Chondrocyte (in vitro differentiated cells): ENCODE measurements around the gene FAM118A. TPM values are rescaled to one million over a fixed set of nuclear protein-coding genes. Genes with fewer than 3 reads are reported as not detected.

Experiments used
- DNase-seq: peaks from one replicate; pipeline ENCODE4 v3.0.0; 2021; ENCODE audit warnings: mixed read lengths, low spot score
- H3K27ac Mint-ChIP-seq: one replicate; pipeline ENCODE4 v1.8.0; 2021; ENCODE audit warnings: mild to moderate bottlenecking, moderate library complexity, mixed read lengths; ENCODE audit not compliant: unreplicated experiment
- H3K27me3 Mint-ChIP-seq: 2 replicates; pipeline ENCODE4 v1.8.0; 2021; ENCODE audit warnings: low read depth, mixed read lengths
- H3K36me3 Mint-ChIP-seq: 2 replicates; pipeline ENCODE4 v1.8.0; 2021; ENCODE audit warnings: low read depth, mixed read lengths
- H3K4me1 Mint-ChIP-seq: 2 replicates; pipeline ENCODE4 v1.8.0; 2021; ENCODE audit warnings: low read depth, mild to moderate bottlenecking, mixed read lengths
- H3K4me3 Mint-ChIP-seq: one replicate; pipeline ENCODE4 v1.8.0; 2021; ENCODE audit warnings: mild to moderate bottlenecking, moderate library complexity, mixed read lengths; ENCODE audit not compliant: unreplicated experiment
- H3K9me3 Mint-ChIP-seq: 2 replicates; pipeline ENCODE4 v1.8.0; 2021; ENCODE audit warnings: low read depth, mixed read lengths
- CTCF ChIP-seq: fragments of 200-600 bp; sonication (generic); IDR thresholded peaks from 2 replicates; pipeline ENCODE4 v1.5.0; 2021; ENCODE audit warnings: antibody characterized with exemption, mild to moderate bottlenecking, moderate library complexity
- total RNA-seq: library from RNA; stranded (reverse); gene quantifications from 3 replicates; pipeline ENCODE4 v1.2.1, GENCODE V29; 2021

The FAM118A gene
- total RNA-seq, 1 donor from 2014 or later, result 68.7 TPM

- no peak for TF ChIP-seq CTCF
- H3K4me1 Mint-ChIP-seq, result no peaks in the 10 kb centered on the region
- peaks cover 9% of the 10 kb centered on the region for H3K27me3 Mint-ChIP-seq
- no peaks in the 10 kb centered on the region for H3K36me3 Mint-ChIP-seq
- H3K4me3 Mint-ChIP-seq, result no peak overlapping the region
- H3K27ac Mint-ChIP-seq, result no peak overlapping the region
- no peak for DNase-seq
- no peaks in the 10 kb centered on the region for H3K9me3 Mint-ChIP-seq
Observed at GRCh38 chr22:45376009-45376408, 66.3 kb downstream of the FAM118A start.

DNA sequence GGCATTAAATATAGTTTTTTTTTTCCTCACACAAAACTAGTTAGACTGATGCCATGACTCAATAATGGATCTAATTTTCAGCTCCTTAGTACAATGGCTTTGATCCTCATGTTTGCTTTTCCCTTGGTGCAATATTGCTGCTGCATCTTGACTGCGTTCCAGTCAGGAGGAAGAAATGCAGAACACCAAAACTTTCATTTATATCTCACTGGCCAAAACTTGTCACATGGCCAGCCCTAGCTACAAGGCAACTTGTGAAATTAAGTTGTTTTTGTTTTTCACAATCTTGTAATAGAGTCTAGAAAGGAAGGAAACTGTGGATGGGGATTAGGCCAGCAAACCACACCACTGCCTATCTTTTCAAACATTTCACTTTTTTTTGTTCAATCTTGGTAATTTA, 67.0 kb downstream of the FAM118A start:
- H3K36me3 Mint-ChIP-seq, result no peaks in the 10 kb centered on the region
- H3K27ac Mint-ChIP-seq, result no peak overlapping the region
- H3K9me3 Mint-ChIP-seq, result no peaks in the 10 kb centered on the region
- TF ChIP-seq CTCF, result no peak
- H3K4me3 Mint-ChIP-seq, result no peak overlapping the region
- H3K4me1 Mint-ChIP-seq, result no peaks in the 10 kb centered on the region
- DNase-seq, result no peak
- H3K27me3 Mint-ChIP-seq, result peaks cover 9% of the 10 kb centered on the region

DNA sequence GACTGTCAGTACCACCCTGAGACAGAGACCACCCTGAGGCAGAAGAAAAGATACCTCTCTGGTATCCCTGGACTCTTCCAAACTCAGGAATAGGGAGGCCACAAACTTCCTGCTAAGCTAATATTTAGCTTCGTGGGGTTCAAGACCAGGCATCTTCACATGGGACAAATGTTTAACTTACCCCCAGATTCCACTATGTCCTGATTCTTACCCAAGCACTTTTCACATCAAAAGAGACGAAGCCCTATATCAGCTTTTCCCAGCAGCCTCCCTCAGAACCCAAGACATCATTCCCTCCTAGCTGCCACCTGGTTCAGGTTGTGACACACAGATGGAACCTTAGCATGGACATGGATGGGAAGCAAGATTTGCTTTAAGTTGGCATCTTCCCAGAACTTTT, 71.6 kb downstream of the FAM118A start:
- Mint-ChIP-seq H3K27ac (no peak overlapping the region), H3K36me3 (peaks cover 1% of the 10 kb centered on the region), H3K4me1 (no peaks in the 10 kb centered on the region), H3K4me3 (no peak overlapping the region), H3K27me3 (peaks cover 5% of the 10 kb centered on the region), H3K9me3 (no peaks in the 10 kb centered on the region)
- TF ChIP-seq CTCF, result no peak
- no peak for DNase-seq

GRCh38 chr22:45389546-45389945, 79.8 kb downstream of the FAM118A start:
- peaks cover 2% of the 10 kb centered on the region for H3K36me3 Mint-ChIP-seq
- H3K4me3 Mint-ChIP-seq, result no peak overlapping the region
- peaks cover 31% of the 10 kb centered on the region for H3K27me3 Mint-ChIP-seq
- DNase-seq, result no peak
- no peak overlapping the region for H3K27ac Mint-ChIP-seq
- H3K4me1 Mint-ChIP-seq, result no peaks in the 10 kb centered on the region
- no peak for TF ChIP-seq CTCF
- H3K9me3 Mint-ChIP-seq, result no peaks in the 10 kb centered on the region

Other genes with a start within 250 kb of the FAM118A start
- 35.8 to 44.1 TPM (median 41.6 TPM) in 3 replicates for gene NUP50, start 146.0 kb upstream of the FAM118A start, total RNA-seq
- 103 to 109 TPM (median 109 TPM) in 3 replicates for gene KIAA0930, start 69.0 kb upstream of the FAM118A start, total RNA-seq
- not detected in 3 replicates for gene UPK3A, start 25.0 kb upstream of the FAM118A start, total RNA-seq
- gene SMC1B, start 103.7 kb downstream of the FAM118A start, total RNA-seq, result not detected in 3 replicates
- gene RIBC2, start 103.8 kb downstream of the FAM118A start, total RNA-seq, result 0.41 to 1.1 TPM in 2 of 3 replicates, not detected in the other
- gene FBLN1, start 192.9 kb downstream of the FAM118A start, total RNA-seq, result 127 to 186 TPM (median 183 TPM) in 3 replicates